SK-N-SH treated with all-trans-retinoic acid at 6 μM for 48 hours (cell line): ENCODE measurements around the gene CPZ.

Experiments
- ARNTL ChIP-seq: fragments of 450-650 bp; formaldehyde crosslinking; IDR thresholded peaks from 2 replicates; pipeline ENCODE4 v1.5.0; 2020; ENCODE audit warnings: low read depth, mild to moderate bottlenecking, moderate library complexity, borderline replicate concordance
- CREB5 ChIP-seq: fragments of 250-450 bp; sonication (Bioruptor Pico); IDR thresholded peaks from 2 replicates; pipeline ENCODE4 v1.5.1; 2020; ENCODE audit warnings: low read depth, mild to moderate bottlenecking, moderate library complexity
- CSDC2 ChIP-seq: fragments of 250-450 bp; sonication (Bioruptor Pico); IDR thresholded peaks from 2 replicates; pipeline ENCODE4 v1.5.0; 2020; ENCODE audit warnings: mild to moderate bottlenecking, moderate library complexity
- CSRNP3 ChIP-seq: fragments of 250-450 bp; sonication (Bioruptor Pico); IDR thresholded peaks from 2 replicates; pipeline ENCODE4 v1.5.1; 2021; ENCODE audit warnings: mild to moderate bottlenecking, moderate library complexity
- GLIS3 ChIP-seq: fragments of 250-450 bp; sonication (Bioruptor Pico); IDR thresholded peaks from 2 replicates; pipeline ENCODE4 v1.5.0; 2020; ENCODE audit warnings: mild to moderate bottlenecking, moderate library complexity
- PATZ1 ChIP-seq: fragments of 250-450 bp; sonication (Bioruptor Pico); IDR thresholded peaks from 2 replicates; pipeline ENCODE4 v1.8.0; 2020; ENCODE audit warnings: mild to moderate bottlenecking, moderate library complexity, borderline replicate concordance
- PPARA ChIP-seq: fragments of 250-450 bp; sonication (Bioruptor Pico); IDR thresholded peaks from 2 replicates; pipeline ENCODE4 v1.5.0; 2020; ENCODE audit warnings: mild to moderate bottlenecking, borderline replicate concordance
- RARB ChIP-seq: fragments of 250-450 bp; sonication (Bioruptor Pico); IDR thresholded peaks from 2 replicates; pipeline ENCODE4 v1.8.0; 2021; ENCODE audit warnings: mild to moderate bottlenecking, moderate library complexity
- ZC3H10 ChIP-seq: fragments of 250-450 bp; sonication (Bioruptor Pico); IDR thresholded peaks from 2 replicates; pipeline ENCODE4 v1.5.1; 2021; ENCODE audit warnings: mild to moderate bottlenecking, moderate library complexity
- ZFP3 ChIP-seq: fragments of 250-450 bp; sonication (Bioruptor Pico); IDR thresholded peaks from 2 replicates; pipeline ENCODE4 v1.5.0; 2020; ENCODE audit warnings: mild to moderate bottlenecking, moderate library complexity
- ZFP30 ChIP-seq: fragments of 450-650 bp; formaldehyde crosslinking; IDR thresholded peaks from 2 replicates; pipeline ENCODE4 v1.5.0; 2022; ENCODE audit warnings: mild to moderate bottlenecking, moderate library complexity
- ZNF70 ChIP-seq: fragments of 450-650 bp; formaldehyde crosslinking; IDR thresholded peaks from 2 replicates; pipeline ENCODE4 v1.5.0; 2020; ENCODE audit warnings: mild to moderate bottlenecking, moderate library complexity

- TF ChIP-seq ZNF70 (CRISPR knock-in tag), result no peak
- no peak for TF ChIP-seq CSRNP3 (CRISPR knock-in tag)
- no peak for TF ChIP-seq ZFP3
- no peak for TF ChIP-seq ZC3H10 (CRISPR knock-in tag)
- TF ChIP-seq ARNTL, result no peak
- no peak for TF ChIP-seq PATZ1 (CRISPR knock-in tag)
- no peak for TF ChIP-seq GLIS3 (CRISPR knock-in tag)
- no peak for TF ChIP-seq CREB5 (CRISPR knock-in tag)
- TF ChIP-seq PPARA (CRISPR knock-in tag), result no peak
- no peak for TF ChIP-seq CSDC2 (CRISPR knock-in tag)
- TF ChIP-seq RARB (CRISPR knock-in tag), result no peak
- no peak for TF ChIP-seq ZFP30
Measured at GRCh38 chr4:8549352-8549931, 43.1 kb upstream of the CPZ start.
